ENCODE data around the gene RDH16.

DNA sequence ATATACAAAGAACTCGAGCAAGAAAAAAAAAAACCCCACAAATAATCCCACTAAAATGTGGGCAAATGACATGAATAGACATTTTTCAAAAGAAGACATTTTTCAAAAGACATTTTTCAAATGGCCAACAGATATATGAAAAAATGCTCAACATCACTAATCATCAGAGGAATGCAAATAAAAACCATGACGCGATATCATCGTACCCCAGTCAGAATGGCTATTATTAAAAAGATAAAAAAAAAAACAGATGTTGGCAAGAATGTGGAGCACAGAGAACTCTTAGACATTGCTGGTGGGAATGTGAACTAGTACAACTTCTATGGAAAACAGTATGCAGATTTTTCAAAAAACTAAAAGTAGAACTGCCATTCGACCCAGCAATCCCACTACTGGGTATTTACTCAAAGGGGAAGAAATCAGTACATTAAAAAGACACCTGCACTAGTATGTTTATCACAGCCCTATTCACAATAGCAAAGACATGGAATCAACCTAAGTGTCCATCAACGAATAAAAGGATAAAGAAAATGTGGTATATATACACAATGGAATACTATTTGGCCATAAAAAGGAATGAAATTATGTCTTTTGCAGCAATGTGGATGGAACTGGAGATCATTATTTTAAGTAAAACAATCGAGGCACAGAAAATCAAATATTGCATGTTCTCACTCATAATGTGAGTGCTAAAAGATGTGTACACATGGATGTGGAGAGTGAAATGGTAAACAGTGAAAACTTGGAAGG, 32.6 kb upstream of the RDH16 start:
- no peak for TF ChIP-seq RARB (CRISPR knock-in tag; IDR thresholded peaks at IDR 0.05)
- TF ChIP-seq, protein P1, sequence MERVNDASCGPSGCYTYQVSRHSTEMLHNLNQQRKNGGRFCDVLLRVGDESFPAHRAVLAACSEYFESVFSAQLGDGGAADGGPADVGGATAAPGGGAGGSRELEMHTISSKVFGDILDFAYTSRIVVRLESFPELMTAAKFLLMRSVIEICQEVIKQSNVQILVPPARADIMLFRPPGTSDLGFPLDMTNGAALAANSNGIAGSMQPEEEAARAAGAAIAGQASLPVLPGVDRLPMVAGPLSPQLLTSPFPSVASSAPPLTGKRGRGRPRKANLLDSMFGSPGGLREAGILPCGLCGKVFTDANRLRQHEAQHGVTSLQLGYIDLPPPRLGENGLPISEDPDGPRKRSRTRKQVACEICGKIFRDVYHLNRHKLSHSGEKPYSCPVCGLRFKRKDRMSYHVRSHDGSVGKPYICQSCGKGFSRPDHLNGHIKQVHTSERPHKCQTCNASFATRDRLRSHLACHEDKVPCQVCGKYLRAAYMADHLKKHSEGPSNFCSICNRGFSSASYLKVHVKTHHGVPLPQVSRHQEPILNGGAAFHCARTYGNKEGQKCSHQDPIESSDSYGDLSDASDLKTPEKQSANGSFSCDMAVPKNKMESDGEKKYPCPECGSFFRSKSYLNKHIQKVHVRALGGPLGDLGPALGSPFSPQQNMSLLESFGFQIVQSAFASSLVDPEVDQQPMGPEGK (CRISPR knock-in tag; IDR thresholded peaks at IDR 0.05; ENCODE audit: borderline replicate concordance) = no peak
- TF ChIP-seq, protein P2, sequence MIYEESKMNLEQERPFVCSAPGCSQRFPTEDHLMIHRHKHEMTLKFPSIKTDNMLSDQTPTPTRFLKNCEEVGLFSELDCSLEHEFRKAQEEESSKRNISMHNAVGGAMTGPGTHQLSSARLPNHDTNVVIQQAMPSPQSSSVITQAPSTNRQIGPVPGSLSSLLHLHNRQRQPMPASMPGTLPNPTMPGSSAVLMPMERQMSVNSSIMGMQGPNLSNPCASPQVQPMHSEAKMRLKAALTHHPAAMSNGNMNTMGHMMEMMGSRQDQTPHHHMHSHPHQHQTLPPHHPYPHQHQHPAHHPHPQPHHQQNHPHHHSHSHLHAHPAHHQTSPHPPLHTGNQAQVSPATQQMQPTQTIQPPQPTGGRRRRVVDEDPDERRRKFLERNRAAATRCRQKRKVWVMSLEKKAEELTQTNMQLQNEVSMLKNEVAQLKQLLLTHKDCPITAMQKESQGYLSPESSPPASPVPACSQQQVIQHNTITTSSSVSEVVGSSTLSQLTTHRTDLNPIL (CRISPR knock-in tag; IDR thresholded peaks at IDR 0.05; ENCODE audit: low read depth) = no peak
- TF ChIP-seq, protein P3, sequence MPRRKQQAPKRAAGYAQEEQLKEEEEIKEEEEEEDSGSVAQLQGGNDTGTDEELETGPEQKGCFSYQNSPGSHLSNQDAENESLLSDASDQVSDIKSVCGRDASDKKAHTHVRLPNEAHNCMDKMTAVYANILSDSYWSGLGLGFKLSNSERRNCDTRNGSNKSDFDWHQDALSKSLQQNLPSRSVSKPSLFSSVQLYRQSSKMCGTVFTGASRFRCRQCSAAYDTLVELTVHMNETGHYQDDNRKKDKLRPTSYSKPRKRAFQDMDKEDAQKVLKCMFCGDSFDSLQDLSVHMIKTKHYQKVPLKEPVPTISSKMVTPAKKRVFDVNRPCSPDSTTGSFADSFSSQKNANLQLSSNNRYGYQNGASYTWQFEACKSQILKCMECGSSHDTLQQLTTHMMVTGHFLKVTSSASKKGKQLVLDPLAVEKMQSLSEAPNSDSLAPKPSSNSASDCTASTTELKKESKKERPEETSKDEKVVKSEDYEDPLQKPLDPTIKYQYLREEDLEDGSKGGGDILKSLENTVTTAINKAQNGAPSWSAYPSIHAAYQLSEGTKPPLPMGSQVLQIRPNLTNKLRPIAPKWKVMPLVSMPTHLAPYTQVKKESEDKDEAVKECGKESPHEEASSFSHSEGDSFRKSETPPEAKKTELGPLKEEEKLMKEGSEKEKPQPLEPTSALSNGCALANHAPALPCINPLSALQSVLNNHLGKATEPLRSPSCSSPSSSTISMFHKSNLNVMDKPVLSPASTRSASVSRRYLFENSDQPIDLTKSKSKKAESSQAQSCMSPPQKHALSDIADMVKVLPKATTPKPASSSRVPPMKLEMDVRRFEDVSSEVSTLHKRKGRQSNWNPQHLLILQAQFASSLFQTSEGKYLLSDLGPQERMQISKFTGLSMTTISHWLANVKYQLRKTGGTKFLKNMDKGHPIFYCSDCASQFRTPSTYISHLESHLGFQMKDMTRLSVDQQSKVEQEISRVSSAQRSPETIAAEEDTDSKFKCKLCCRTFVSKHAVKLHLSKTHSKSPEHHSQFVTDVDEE (CRISPR knock-in tag; IDR thresholded peaks at IDR 0.05) = no peak
- no peak for TF ChIP-seq SNAI2 (CRISPR knock-in tag; IDR thresholded peaks at IDR 0.05)
